Muscle of back (tissue), 11 donors: ENCODE data around the gene COL4A1. TPM values are rescaled to one million over a fixed set of nuclear protein-coding genes. Genes with fewer than 3 reads are reported as not detected.

Experiments used
- DNase-seq, 3 donors: peaks; one replicate each; pipeline versions ENCODE4 v3.0.0 to v3.0.0-alpha.2; 2013
- polyA plus RNA-seq, 10 donors: library from polyadenylated mRNA; unstranded; fragments of 120-200 nt; gene quantifications; one replicate each; pipeline ENCODE4 v1.2.1, GENCODE V29; 2013; ENCODE audit not compliant: insufficient read length in 10 of 10

The COL4A1 gene
- polyA plus RNA-seq, 10 donors: 614 to 866 (median 684) TPM

DNA sequence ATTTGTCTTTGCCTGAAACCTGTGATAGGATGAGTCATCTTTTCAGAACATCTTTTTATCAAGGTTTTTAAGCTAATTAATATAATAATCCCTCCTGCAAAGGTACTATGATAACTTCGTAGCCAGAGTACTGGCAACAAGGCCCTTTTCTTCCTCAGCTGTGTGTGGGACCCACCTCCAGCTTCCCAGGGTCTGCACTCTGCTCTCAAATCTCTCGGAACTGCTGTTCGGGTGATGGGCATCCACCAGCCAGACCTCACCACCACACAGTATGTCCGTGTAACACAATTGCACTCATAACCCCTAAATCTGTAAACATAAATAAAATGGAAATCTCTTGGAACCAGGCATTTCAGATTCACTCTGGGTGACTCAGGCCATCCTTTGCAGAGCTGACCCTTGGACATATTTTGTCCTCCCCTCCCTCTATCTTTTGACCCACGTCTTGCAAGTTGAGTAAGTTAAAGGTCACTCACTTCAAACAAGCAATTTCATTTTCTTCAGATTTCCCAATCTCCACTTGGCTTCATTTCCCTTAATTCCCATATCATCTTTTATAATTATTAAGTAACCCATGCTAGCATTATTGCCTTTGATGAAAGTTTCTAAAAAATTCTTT is 29.5 kb downstream of the COL4A1 start:
- DNase-seq: no peak

DNA sequence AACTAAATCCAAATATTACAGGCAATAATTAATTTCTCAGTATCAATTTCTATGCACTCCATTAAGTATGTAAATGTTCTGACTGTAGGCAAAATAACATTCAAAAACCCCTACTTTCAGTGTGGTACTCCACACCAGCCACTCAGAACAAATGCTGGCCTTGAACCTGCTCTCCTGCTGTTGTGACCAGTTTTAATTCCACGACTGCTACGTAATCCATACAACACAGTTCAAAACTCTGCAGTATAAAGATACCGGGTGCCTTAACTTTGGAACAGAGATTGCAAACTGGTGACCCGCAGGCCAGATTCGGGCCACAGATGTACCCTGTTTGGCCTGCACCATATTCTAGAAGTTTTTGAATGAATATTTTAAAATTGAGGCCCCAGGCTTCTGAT is 30.4 kb downstream of the COL4A1 start:
- no peak for DNase-seq

- peak; percentile 68 to 90 (median 84) for DNase-seq
Observed at GRCh38 chr13:110275931-110276552, 30.9 kb downstream of the COL4A1 start.

GRCh38 chr13:110274687-110275086 is 32.3 kb downstream of the COL4A1 start:
- no peak for DNase-seq

GRCh38 chr13:110273254-110273653 is 33.7 kb downstream of the COL4A1 start:
- no peak for DNase-seq

DNA sequence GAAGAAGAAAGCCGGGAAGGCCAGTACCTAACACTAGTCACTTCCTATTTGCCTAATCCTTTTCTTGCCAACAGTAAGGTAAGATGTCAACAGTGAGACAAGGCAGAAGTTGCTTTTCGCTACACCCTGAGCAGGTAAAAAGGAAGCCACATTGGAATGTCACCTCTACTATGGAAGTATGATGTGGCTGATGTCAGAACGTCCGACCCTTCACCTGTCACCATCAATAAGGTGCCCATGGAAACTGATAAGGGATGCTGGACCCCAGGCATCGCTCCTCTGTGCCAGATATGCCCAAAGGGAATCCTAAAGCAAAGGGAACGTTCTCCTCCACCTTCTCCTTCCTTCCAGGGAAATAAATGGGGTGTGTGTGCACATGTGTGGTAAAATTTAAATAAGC is 34.3 kb downstream of the COL4A1 start:
- DNase-seq: no peak

GRCh38 chr13:110272227-110272626 is 34.7 kb downstream of the COL4A1 start:
- DNase-seq: no peak

DNA sequence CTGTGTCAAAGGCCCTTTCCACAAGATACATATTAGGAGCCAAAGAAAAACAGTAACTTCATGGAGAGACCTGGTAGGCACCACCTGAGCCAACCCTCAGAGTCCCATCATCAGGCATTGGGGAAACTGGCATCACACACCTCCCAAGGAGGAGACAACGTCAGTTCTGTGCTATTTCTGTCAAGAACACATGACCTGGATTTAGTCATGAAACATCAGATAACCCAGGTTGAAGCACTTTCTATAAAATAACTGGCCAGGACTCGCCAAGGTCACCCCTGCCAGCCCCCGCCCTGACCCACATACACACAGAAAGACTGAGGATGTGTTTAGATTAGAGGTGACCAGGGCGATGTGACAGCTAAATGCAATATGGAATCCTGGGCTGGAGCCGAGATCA is 35.6 kb downstream of the COL4A1 start:
- no peak for DNase-seq

- no peak for DNase-seq
Observed at GRCh38 chr13:110270507-110270906, 36.5 kb downstream of the COL4A1 start.

DNA sequence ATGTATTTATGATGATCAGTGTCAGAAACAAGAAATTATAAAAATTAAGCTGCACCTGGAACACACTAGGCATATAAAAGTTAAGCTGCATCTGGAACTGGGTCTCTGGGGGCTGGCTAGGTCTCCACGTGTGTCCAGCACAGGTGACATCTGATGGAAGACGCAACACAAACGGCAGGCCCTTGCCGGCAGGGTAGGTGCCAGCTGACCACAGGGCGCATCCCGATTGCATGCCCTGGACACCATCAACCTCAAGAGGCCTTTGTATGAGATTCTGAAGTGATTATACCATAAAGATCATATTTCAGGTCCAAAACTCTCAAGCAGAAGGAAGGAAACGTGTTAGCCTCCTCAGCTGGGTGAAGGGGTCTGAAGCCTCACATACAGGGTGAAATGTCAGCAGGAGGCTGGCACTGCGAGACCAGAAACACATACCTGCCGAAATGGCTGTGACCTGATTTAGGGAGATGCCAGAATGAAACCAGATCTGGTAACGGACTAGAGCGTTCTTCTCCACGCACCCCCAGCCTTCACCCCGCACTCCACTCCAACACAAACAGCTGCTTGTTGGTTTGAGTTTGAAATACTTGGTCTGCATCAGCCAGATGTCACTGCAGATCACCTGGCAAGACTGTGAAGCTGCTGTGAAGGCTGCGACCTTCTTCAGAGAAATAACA is 37.3 kb downstream of the COL4A1 start:
- no peak for DNase-seq

DNA sequence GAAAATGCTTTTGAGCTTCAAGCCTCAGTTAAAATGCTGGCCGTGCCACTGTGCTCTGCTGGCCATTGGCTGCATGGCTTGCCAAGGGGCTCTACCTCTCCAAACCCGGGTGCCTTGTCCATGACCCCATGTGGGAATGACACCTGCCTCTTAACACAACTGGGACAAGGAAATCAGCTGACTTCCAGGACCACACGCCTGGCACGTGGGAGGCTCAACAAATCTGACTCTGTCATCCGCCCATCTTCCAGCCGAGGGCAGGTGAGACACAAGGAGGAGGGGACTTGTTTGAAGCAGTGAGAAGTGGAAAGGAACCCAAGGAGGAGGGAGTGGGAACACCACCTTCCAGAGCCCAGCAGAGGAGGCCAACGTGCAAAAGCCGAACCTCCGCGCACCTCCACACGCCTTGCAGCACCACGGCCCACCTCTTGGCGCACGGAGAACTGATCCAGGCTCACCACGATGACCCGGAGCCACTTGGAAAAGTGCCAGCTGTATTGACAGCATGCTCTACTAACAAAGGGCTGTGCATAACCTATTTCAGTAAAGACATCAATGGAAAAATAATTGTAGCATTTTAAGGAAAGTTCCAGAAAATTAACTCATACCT is 38.3 kb downstream of the COL4A1 start:
- no peak for DNase-seq

GRCh38 chr13:110268061-110268460 is 38.9 kb downstream of the COL4A1 start:
- no peak for DNase-seq

DNA sequence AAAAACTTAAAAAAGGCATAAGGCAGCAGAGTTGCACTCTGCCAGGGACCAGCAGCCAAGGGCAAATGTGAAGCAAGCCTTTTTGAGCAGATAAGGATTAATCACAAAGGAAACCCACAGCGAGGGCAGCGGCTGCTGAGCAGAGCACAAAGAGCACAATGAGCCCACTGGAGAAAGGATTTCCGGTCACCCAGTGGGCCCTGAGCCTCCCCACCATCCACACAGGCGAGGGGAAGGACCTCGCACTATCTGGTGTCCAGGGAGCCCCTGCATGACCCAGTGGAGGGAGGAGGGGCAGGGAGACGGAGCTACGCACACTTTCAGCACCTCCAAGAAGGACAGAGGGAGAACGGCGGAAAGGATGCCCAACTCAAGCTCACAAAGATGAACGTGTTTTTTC is 40.0 kb downstream of the COL4A1 start:
- no peak for DNase-seq

GRCh38 chr13:110266431-110266809 is 40.5 kb downstream of the COL4A1 start:
- DNase-seq: no peak

DNA sequence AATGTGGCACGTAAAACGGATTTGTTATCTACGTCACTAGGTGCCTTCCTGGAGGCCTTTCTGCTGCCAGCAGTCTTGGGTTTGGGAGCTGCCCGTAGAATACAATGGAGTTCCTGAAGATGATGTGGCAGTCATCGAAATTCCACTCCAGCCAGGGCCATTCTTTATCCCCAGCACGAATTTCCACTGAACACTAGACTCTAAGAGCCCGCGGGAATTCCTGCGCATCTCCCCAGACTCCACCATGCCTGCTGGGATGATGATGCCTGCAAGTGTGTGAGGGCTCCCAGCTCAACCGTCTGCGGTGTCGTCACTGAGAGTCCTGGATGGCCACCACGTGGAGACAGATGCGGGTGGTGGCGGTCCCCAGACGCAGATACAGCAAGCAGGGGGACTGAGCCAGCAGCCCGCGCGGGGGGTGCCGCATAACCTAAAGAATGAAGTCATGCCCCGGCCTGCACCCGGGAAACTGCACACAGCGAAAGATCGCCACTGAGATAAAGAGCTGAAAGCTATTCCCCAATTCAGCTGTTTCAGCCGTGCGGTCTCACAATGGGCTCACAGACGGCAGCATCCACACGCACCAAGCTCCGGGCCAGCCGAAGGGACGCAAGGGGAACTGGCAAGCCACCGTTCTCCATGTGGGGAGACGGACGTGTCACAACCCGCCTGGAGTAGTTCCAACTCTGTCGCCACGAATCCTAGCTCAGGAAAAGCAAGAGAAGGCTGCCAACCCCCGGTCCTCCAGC is 41.1 kb downstream of the COL4A1 start:
- no peak for DNase-seq

GRCh38 chr13:110265341-110265681 is 41.6 kb downstream of the COL4A1 start:
- peak in 1 of 3 donors; percentile 54 for DNase-seq

GRCh38 chr13:110264685-110265275 is 42.2 kb downstream of the COL4A1 start:
- DNase-seq: no peak

GRCh38 chr13:110263888-110264287 is 43.1 kb downstream of the COL4A1 start:
- DNase-seq: peak; percentile 73 to 93 (median 80)

DNA sequence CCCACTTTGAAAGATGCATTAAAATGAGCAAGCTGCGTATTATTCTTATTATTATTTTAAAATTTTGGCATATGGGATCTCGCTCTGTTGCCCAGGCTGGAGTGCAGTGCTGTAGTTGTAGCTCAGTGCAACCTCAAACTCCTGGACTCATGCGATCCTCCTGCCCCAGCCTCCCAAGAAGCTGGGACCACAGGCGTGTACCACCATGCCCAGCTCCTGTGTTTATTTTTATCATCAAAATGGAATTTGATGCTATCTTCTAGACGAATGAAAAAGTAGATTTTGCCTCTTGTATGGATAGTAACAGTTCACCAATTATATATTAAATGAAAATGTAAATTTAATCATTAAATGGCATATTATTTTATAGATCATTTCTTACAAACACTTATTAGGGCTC is 43.6 kb downstream of the COL4A1 start:
- DNase-seq: peak in 1 of 3 donors; percentile 62

DNA sequence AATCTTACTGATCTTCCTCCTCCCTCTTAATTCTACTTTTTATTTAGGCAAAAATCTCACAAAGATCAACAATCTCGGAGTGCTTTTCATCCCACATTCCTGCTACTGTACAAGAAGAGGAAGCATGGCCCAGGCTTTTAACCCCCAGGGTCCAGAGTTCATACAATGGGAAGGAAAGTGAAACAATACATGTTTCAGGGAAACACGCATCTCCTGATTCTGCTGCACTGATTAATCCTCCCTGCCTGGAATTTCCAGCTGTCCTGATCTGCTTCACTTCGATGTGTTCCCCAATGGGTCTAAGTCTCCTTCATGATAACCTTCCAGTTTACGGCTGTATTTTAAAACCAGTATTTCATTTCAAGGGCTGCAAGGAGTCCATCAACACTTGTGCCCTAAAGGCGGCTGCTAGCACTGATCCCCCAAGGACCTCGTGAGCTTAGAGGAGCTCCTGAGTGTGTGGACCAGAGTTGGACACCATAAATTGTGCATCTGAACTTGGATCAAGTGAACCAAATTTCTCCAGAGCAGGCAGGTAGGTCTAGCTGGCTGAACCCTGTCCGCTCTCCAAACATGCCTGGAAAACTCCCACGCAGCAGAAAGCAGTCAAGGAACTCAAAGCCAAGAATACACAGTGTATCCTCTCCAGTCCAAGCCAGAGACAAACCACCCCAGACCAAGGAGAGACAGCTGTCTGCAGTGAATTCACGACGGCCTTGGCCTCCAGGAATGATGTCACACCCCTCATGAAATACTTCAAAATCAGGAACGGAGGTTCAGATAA is 44.3 kb downstream of the COL4A1 start:
- peak in 2 of 3 donors; percentile 64 to 88 for DNase-seq

GRCh38 chr13:110262082-110262436 is 44.9 kb downstream of the COL4A1 start:
- no peak for DNase-seq
